Omental fat pad (tissue), 4 donors: Measurements from ENCODE around the gene ZNF816. TPM values are rescaled to one million over a fixed set of nuclear protein-coding genes. Genes with fewer than 3 reads are reported as not detected.
"Not testable (repeated sequence)": the region's sequence is repeated elsewhere in the genome, so short reads cannot be mapped to it uniquely, and the experiment has no call there.

ENCODE experiments used
- ATAC-seq: fragments of 150-250 bp; one replicate; pipeline ENCODE4 v1.9.1; 2016; ENCODE audit warnings: mild to moderate bottlenecking, moderate library complexity; ENCODE audit not compliant: low FRiP score
- DNase-seq: peaks from one replicate; pipeline ENCODE4 v3.0.0-alpha.2; 2019; ENCODE audit warnings: low spot score
- total RNA-seq, 4 donors: library from RNA; depleted of rRNA; stranded (reverse); fragments of >200 nt; gene quantifications; one replicate each; pipeline ENCODE4 v1.1.0, GENCODE V29; 2016
- TF ChIP-seq, protein P1 (sequence below), 3 donors: fragments of 450-650 bp; IDR thresholded peaks; one replicate each; pipeline ENCODE4 v1.5.1; 2016 to 2017; ENCODE audit warnings: antibody characterized with exemption in 3 of 3, mild to moderate bottlenecking in 3 of 3, moderate library complexity in 2 of 3

Gene ZNF816
- total RNA-seq, 4 donors from 2014 or later = 3.1 to 7.6 (median 3.9) TPM

DNA sequence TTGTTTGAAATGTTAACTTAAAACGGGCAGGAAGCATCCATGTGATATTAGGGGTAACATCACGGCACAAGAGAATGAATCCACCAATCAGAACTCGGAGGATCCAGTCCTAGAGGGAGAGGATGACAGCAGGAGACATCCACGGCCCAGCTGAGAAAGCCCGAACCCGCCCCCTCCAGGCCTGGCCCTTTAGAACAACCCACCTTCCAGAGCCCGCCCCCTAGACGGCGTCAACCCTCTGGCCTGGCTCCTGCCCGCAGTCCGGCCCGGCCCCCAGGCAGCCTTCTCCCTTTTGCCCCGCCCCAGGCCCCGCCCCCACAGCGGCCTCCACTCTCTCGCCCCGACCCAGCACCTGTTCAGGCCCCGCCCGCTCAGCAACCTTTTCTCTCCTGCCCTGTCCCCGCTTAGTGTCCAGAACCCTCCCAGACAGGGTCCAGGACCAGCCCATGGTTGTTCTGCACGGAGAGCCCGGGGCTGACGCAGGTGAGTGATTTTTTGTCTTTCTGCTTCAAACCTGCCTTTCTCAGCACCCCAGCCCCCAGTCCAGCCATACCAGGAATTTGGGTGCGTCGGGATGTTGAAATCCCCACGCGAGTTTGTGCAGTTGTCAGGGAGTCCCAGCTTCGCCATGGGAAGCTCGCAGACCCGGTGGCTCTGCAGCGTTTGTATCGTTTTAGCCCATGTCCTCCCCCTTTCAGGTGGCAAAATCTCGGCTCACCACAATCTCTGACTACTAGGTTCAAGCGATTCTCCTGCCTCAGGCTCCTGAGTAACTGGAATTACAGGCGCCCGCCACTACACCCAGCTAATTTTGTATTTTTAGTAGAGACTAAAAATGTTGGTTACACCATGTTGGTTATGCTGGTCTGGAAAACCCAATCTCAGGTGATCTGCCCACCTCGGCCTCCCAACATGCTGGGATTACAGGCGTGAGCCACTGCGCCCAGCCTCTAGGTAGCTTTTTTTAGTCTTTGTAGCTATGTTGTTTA lies 16.1 kb downstream of the ZNF816 start:
- TF ChIP-seq, protein P1, sequence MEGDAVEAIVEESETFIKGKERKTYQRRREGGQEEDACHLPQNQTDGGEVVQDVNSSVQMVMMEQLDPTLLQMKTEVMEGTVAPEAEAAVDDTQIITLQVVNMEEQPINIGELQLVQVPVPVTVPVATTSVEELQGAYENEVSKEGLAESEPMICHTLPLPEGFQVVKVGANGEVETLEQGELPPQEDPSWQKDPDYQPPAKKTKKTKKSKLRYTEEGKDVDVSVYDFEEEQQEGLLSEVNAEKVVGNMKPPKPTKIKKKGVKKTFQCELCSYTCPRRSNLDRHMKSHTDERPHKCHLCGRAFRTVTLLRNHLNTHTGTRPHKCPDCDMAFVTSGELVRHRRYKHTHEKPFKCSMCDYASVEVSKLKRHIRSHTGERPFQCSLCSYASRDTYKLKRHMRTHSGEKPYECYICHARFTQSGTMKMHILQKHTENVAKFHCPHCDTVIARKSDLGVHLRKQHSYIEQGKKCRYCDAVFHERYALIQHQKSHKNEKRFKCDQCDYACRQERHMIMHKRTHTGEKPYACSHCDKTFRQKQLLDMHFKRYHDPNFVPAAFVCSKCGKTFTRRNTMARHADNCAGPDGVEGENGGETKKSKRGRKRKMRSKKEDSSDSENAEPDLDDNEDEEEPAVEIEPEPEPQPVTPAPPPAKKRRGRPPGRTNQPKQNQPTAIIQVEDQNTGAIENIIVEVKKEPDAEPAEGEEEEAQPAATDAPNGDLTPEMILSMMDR (IDR thresholded peaks at IDR 0.05) = no peak
- ATAC-seq = no peak
- no peak for DNase-seq

- ATAC-seq (no peak), DNase-seq (no peak)
- TF ChIP-seq, protein P1 (IDR thresholded peaks at IDR 0.05) = no peak
Measured at GRCh38 chr19:52945652-52946321, 16.9 kb downstream of the ZNF816 start.

GRCh38 chr19:52944703-52945493 lies 17.8 kb downstream of the ZNF816 start:
- not testable (repeated sequence) for DNase-seq, ATAC-seq

DNA sequence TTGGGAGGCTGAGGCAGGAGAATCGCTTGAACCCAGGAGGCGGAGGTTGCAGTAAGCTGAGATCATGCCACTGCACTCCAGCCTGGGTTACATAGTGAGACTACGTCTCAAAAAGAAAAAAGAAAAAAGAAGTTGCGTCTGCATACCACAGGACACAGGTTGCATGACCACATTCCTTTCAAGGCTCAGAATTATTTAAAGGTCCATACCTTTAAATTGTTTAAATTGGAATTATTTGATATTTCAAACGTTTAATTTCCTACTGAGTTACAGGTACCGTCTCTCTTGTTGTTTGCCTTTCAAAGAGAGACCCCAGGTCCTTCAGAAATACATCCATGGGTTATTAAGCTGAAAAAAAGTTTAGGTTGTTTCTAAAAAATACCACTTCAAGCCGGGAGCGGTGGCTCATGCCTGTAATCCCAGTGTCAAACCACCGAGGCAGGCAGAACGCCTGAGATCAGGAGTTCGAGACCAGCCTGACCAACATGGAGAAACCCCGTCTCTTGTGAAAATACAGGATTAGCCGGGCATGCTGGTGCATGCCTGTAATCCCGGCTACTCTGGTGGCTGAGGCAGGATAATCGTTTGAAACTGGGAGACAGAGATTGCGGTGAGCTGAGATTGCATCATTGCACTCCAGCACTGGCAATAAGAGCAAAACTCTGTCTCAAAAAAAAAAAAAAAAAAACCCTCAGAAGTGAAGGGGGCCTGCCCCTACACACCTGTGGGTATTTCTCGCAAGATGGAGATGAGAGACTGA lies 18.6 kb downstream of the ZNF816 start:
- ATAC-seq (no peak), DNase-seq (no peak)
- TF ChIP-seq, protein P1 (IDR thresholded peaks at IDR 0.05) = no peak

DNA sequence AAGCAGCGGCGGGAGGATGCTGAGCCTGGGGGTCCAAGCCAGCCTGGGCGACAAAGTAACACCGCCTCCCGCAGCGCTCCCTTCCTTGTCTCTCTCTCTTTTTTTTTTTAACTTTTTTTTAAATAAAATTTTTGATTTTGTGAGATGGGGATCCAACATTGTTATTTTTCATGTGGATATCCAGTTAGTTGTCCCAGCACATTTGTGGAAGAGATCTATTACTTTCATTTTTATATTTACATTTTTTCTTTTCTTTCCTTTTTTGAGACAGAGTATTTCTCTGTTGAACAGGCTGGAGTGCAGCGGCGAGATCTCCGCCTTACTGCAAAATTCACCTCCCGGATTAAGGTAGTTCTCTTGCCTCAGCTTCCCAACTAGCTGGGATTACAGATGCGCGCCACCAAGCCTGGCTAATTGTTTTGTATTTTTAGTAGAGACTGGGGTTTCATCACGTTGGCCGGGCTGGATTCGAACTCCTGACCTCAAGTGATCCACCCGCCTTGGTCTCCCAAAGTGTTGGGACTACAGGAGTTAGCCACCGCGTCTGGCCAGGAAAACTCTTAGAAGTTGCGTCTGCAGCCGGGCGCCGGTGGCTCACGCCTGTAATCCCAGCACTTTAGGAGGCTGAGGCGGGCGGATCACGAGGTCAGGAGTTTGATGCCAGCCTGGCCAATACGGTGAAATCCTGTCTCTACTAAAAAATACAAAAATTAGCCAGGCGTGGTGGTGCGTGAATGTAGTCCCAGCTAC lies 19.4 kb downstream of the ZNF816 start:
- no peak for ATAC-seq
- no peak for DNase-seq

More for the DNA sequence above, 19.4 kb downstream of the ZNF816 start:
- TF ChIP-seq, protein P1 (IDR thresholded peaks at IDR 0.05) = no peak
